GM18873 (cell line): ENCODE results near the gene PGM2L1.
"Not testable (repeated sequence)": the region's sequence is repeated elsewhere in the genome, so short reads cannot be mapped to it uniquely, and the experiment has no call there.

Experiments used
- ATAC-seq: cut with Tn5 transposase; IDR thresholded peaks from one replicate; pipeline ENCODE4 v1.9.1; 2021; ENCODE audit warnings: mild to moderate bottlenecking, moderate library complexity, moderate number of reproducible peaks; ENCODE audit not compliant: unreplicated experiment, low FRiP score

PGM2L1 gene

DNA sequence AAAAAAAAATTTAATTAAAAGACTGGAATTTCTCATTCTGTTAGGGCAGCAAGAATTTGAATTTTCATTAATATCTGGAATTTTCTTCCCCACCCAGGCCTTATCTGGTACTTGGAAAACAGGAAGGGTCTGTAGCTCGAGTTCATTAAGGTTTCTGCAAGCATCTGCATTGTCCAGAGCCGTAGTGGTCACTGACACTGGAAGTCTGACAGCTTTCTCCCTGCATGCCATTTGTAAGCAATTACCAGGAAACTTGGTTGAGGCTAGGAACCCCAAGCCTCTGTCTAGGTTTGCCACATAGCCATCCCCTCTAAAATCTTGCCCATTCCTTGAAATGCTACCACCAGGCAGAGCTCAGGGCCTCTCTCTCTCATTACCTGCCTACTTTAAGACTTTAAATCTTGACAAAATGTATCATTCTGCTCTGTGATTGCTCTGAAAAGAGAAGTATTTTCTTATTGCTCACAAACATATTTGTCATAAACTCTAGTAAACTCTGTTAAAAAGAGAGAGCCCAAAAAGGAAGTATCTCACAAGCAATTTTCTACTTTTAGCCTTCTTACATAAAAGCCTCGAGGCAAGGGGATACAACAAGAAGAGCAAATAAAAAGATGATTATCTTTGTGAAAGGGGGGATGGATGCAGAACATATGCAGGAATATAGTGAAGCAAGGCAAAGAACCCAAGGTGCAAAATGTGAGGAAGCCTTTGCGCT lies 5.5 kb upstream of the PGM2L1 start:
- no peak for ATAC-seq

DNA sequence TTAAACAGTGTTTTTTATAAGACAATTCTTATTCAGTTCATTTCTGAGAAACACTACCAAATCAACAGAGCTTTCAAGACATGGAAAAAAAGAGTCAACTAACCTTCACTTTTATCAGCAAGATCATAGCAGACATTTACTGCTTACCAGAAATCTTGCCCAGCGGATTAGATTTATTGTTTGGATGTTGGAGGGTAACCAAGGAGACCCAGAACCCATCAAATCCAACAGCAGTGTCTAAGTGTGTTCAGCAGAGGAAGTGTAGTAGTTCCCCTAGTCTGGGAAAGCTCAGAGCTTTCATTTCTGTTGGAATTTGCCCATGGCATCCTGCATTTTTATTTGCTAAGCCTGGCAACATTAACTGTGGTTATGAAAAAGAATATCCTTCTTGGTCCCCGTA lies 2.4 kb upstream of the PGM2L1 start:
- ATAC-seq, result no peak

DNA sequence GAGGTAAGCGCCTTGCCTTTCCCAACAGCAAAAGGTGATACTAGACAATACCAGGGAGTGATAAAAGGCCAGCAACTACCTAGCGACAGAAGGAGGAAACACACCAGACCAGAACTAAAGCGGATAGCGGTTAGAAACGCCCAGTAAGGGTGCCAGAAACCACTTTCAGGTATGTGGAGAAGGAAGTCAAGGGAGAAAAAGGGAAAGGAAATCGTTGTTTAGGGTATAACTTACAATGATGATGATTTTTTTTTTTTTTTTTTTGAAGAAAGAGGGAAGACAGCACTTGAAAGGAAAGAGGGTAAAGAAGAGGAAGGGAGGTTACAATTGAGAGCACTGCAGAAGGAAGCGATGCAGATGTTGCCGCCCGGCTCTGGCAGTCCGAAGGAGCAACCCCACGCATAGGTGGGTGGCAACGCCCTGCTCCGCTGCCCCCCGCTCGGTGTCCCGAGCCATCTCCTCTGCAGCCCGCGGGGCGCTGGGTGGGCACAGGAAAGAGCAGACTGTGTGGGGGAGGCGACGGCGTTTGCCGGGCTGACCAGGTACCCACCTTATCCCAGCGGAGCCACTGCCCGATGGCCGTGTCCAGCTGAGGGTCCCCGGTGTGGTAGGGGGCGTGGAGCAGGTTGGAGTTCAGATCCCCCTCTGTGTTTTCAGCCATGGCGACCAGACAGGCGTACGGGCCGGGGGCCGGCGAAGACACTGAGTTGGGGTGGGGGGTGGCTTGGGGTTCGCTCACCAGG lies 561 bp downstream of the PGM2L1 start:
- peak; percentile 11 for ATAC-seq

DNA sequence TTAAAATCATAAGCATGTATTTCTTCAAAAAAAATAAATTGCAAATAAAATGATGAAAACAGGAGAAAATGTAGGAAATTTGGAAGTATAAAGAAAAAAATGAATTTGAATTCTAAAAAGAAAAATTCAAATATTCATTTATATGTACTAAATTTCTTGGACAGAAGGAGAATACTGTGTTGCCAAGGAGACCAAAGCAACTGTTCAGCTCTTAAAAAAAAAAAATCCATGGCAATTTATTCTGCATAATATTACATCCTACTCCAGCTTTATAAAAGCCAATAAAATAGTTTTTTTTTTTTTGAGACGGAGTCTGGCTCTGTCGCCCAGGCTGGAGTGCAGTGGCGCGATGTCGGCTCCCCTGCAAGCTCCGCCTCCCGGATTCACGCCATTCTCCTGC lies 6.0 kb downstream of the PGM2L1 start:
- no peak for ATAC-seq

DNA sequence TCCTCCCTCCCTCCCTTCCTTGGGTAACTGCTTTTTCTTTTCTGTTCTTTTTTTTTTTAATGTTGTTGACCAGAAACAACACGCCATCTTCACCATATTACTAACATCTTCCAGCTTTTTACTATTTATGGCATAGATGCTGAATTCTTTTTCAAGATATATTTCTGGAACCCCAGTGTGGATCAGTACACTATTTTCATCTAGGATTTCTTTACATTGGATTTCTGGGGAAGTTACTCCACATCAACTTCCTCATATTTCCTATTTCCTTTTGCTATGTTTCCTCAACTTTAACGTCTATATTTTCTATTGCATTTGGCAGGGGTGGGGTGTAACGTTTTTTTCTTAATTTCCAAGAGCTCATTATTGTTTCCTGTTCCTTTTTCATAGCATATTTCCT lies 7.0 kb downstream of the PGM2L1 start:
- ATAC-seq, result no peak

DNA sequence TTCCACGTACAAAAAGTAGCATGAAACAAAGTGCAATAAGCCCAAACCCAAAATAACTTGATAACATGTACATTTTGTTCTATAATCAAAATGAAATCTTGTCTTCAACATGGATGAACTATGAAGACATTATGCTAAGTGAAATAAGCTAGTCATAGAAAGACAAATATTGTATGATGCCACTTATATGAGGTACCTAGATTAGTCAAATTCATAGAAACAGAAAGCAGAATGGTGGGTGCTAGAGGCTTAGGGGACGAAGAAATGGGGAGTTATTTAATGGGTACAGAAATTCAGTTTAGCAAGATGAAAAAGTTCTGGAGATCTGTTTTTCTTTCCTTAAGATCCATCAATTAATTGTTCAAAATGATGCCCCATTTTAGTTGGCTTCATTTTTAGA lies 7.5 kb downstream of the PGM2L1 start:
- ATAC-seq, result no peak

DNA sequence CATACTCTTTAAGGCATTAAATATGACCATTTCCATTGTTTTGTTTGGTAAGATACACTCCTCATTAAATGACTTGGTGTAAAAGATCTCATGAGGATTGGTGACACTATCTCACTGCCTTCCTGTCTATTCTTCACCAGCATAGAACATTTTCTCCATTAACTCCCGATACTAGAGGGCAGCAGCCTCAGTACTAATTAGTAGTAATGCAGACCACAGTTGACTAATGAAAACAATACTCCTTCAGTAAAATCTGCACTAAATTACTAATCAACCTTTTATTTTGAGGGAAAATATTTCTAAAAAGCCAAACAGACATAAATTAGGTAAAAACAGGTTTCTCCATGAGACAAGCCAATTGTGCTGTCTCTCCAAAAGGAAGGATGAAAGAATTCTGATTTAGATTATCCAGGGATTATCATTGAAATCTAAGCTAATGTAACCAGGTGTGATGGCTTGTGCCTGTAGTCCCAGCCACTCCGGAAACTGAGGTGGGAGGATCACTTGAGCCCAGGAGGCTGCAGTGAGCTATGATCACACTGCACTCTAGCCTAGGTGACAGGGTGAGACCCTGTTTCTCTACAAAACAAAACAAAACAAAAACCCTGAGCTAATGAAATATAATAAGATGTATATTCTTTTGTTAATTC lies 9.4 kb downstream of the PGM2L1 start:
- no peak for ATAC-seq

DNA sequence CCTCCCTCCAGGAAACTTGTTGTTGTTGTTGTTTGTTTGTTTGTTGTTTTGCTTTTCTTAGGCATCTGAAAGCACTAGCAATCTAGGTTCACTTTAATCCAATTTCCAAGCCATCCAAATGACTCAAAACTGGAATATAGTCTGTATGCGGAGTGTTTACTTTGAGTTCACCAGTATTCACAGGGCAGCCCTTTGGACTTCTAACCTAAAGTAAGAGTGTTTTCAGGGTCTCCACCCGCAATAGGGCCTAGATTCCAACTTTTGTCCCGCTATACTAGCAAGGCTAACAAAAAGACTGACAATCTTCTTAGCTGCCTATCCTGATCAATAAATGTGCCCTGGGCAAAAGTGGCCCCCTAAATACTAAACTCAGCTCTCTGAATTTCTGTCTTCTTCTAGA lies 13.6 kb downstream of the PGM2L1 start:
- no peak for ATAC-seq

DNA sequence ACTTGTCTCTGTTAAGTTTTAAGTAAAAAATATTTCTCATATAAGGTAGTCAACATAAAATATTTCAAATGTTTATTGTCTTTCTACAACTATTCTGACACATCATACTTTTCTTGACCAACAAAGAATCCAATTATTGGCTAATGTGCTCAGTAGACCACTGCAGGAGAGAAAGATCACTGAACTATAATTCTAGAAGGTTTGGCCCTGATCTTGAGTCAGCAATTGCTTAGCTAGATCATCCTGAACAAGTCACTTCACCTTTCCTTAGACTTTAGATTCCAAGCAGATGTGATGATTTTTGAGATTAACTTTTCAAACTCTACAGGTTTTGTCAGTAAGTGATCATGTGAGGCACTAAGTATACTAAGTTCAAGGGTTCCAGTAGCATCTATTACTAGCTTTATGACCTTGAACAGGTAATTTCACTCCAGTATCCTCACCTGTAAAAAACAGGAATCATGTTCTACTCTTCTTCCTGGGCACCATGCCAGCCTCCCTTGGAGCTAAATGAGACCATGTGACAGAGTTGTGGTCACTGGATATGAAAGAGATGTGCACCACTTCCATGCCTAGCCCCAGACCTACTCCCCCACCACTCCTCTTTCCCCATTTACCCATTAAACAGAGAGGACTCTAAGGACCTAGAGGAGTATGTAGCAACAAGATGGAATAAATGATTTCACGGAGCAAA lies 17.3 kb downstream of the PGM2L1 start:
- no peak for ATAC-seq

DNA sequence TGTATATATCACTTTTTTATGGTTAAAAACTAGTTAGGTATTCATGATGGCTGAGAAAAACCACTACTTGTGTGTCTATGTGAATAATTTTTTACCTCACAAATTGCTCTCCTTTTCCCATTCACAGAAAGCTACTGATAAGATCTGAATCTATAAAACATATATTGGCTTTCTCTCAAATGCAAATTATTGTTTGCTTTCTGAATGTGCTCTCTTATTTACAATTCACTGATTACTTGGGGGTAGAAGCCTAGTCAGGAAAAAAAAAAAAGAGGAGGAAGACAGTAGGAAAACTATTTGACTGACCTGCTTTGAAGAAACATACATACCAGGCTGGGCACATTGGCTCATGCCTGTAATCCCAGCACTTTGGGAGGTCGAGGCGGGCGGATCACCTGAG lies 20.5 kb downstream of the PGM2L1 start:
- no peak for ATAC-seq

DNA sequence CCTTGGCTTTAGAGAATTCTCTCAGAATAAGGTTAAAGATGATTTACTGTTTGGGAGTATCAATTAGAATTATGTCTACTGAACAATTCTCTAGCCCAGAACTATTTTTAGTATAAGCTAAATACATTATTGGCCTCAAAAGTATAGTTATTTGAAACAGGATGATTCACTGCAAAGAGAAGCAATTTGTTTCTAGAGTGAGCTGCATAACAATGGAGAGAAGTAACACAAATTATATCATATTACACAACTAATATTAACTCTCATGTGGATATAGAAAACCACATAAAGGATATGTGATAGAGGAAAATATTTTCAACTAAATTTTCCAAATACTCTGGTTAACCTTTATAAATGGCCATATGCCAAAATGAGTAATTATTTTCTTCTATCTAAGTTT lies 24.9 kb downstream of the PGM2L1 start:
- no peak for ATAC-seq

DNA sequence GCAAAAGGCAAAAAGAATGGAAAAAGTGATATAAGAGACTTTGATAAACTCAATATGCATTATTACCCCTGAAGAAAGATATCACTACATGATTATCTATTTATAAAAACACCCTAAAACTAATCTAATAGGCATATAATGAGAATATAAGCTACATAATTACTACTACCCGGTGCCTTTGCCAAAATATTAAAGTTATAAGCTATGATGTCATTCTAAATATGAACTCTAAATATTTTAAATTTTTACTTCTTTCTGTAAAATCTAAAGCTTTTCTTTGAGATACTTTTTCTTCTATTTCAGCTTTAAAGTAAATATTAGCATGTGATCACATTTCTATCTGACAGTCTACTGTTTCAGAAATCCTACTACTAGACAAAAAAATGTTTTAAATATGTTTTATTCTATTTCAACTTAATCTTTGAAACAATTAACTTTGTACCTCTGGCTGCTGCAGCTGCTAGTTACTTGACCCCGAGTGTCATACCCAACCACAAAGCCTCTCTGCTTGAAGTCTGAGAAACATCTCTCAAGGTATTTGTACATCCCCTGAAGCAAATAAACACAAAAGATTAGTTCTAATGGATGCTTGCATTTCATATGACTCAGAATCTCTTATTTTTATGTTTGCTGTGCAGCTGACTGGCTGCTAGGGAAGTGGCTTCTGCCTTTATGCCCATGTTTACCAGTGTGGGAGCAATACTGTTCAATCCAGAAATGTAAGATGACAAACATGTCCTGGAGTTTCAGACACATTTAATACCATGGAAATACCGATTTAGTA lies 26.8 kb downstream of the PGM2L1 start:
- ATAC-seq, result no peak

DNA sequence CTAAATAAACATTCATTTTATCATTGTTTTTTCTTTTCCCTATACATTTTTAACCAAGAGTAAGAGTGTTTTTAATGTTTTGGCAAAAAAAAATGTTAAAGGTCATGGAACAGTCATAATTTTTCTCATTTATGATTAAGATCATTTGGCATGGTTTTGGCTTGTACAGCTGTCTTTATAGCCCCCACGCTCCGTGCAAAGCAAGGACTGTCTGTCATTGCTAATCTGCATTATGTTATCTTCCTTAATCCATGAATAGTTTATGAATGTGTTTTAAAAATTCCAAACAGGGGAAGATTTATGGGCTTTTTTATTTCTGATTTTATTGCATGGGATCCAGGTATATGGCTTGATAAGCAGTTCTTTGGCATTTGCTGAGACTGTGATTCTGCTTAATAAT lies 28.1 kb downstream of the PGM2L1 start:
- ATAC-seq, result no peak

DNA sequence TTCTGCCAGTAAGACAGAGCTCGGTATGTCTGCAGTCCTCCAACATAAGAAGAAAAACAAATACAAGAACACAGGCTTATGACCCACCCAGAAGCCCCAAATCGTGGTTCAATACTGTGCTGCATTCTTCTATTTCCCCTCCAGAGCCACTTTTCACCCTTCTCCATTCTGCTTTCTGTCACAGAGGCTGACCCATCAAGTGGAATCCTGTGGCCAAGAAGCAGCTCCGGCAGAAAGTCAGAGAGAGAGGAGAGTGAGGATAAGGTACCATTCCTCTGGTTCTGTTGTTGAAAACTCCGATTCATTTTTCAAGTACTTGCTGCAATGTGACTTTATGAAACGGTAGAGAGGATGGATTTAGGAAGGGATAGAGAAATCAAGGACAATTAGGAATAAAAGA lies 30.4 kb downstream of the PGM2L1 start:
- ATAC-seq, result no peak

DNA sequence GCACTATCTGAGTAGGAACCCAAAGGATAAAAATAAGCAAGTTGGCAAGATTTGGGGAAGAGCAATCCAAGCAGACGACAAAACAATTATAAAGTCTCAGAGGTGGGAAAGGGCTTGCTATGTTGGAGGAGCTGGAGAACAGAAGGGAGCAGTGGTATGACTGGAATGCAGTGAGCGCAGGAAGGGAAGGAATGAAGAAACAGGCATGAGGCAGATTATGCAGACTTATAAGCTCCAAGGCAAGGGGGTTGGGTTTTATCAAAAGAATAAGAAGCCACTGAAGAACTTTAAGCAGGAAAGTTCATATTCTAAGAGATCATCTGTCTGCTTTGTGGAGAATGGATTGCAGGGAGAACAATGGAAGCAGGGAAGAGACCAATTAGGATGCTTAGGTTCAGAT lies 31.7 kb downstream of the PGM2L1 start:
- no peak for ATAC-seq

DNA sequence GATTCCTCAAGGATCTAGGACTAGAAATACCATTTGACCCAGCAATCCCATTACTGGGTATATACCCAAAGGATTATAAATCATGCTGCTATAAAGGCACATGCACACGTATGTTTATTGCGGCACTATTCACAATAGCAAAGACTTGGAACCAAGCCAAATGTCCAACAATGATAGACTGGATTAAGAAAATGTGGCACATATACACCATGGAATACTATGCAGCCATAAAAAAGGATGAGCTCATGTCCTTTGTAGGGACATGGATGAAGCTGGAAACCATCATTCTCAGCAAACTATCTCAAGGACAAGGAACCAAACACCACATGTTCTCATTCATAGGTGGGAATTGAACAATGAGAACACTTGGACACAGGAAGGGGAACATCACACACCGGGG lies 32.4 kb downstream of the PGM2L1 start:
- ATAC-seq, result not testable (repeated sequence)

DNA sequence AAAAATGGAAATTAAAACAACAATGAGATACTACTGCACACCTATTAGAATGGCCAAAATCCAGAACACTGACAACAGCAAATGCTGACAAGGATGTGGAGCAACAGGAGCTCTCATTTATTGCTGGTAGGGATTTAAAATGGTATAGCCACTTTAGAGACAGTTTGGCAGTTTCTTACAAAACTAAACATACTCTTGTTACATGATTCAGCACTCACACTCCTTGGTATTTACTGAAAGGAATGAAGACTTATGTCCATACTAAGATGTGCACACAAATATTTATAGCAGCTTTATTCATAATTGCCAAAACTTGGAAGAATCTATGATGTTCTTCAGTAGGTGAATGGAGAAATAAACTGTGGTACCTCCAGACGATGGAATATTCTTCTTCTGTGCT lies 40.8 kb downstream of the PGM2L1 start:
- no peak for ATAC-seq

DNA sequence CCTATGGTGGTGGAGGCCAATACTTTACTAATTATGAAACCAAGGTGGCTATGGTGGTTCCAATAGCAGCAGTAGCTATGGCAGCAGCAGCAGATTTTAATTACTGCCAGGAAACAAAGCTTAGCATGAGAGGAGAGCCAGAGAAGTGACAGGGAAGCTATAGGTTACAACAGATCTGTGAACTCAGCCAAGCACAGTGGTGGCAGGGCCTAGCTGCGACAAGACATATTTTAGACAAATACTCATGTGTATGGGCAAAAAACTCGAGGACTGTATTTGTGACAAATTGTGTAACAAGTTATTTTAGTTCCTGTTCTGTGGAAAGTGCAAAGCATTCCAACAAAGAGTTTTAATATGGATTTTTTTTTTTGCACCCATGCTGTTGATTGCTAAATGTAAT lies 42.6 kb downstream of the PGM2L1 start:
- no peak for ATAC-seq

DNA sequence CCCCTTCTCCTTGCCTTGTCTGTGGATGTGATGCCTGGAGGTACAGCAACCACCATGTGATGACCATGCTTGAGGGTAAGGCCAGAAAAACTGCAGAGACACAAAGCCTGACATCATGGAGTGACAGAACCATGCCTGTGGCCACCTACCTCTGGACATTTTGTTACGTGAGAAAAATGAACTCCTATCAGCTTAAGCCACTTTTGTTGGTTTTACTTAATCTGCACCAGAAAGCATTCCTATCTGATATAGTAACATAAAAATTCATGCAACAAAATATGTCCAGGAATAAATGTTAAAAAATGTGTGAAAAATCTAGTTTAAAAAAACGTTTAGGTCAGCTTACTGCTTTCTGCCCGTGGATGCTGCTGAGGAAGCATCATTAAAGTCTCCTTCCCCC lies 44.2 kb downstream of the PGM2L1 start:
- no peak for ATAC-seq

DNA sequence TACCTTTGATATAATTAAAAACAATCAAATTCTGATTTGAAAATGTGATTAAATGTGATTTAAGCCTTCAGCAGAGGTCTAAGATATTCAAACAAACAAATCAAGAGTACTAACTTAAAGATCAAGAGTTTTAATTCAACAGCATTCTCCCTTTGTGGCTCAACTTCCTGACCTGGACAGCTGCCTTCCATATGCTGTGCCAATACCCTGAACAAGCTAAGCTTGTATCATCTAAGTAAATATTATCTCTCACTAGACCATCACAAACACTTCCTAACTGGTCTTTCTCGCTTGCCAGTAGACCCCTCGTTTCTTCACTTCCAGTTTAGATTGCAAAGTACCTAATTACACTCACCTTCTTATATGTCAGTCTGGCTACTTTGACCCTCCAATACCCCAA lies 50.9 kb downstream of the PGM2L1 start:
- no peak for ATAC-seq
